ENCODE results near the gene SMIM13.

- TF ChIP-seq RAD21 (IDR thresholded peaks at IDR 0.05; ENCODE audit: low read length) (no peak), POLR2A (IDR thresholded peaks at IDR 0.05; ENCODE audit: low read depth, low read length) (no peak), CTCF (conservative IDR thresholded peaks at IDR 0.05; ENCODE audit: low read depth, low read length) (no peak), FOS (IDR thresholded peaks at IDR 0.05; ENCODE audit: low read depth, low read length) (no peak), USF2 (IDR thresholded peaks at IDR 0.05; ENCODE audit: low read depth, low read length) (no peak), CEBPB (IDR thresholded peaks at IDR 0.05; ENCODE audit: low read depth, low read length) (no peak), MXI1 (IDR thresholded peaks at IDR 0.05; ENCODE audit: borderline replicate concordance, low read depth, low read length) (no peak), RFX5 (IDR thresholded peaks at IDR 0.05; ENCODE audit: low read depth, low read length) (no peak), MAZ (IDR thresholded peaks at IDR 0.05; ENCODE audit: borderline replicate concordance, low read depth, low read length) (no peak)
Observed at GRCh38 chr6:11164717-11165646, 71.3 kb downstream of the SMIM13 start.
